Endodermal cell (in vitro differentiated cells): ENCODE measurements around the gene THADA. TPM values are rescaled to one million over a fixed set of nuclear protein-coding genes. Genes with fewer than 3 reads are reported as not detected.

Experiments used
- DNase-seq: peaks from one replicate; pipeline ENCODE4 v3.0.0-alpha.2; 2017
- H3K27ac ChIP-seq: 2 replicates; pipeline ENCODE4 v1.5.1; 2013; ENCODE audit warnings: mild to moderate bottlenecking, low read depth, low read length, moderate library complexity
- H3K27me3 ChIP-seq: 2 replicates; pipeline ENCODE4 v1.6.1; 2013; ENCODE audit warnings: mild to moderate bottlenecking, low read length, moderate library complexity; ENCODE audit not compliant: insufficient read depth, control insufficient read depth, poor library complexity, severe bottlenecking
- H3K36me3 ChIP-seq: 2 replicates; pipeline ENCODE4 v1.7.0; 2013; ENCODE audit warnings: mild to moderate bottlenecking, low read length, moderate library complexity; ENCODE audit not compliant: control insufficient read depth, insufficient read depth
- H3K4me1 ChIP-seq: one replicate; pipeline ENCODE4 v1.7.0; 2013; ENCODE audit warnings: low read length; ENCODE audit not compliant: control insufficient read depth, insufficient read depth
- H3K4me3 ChIP-seq: 2 replicates; pipeline ENCODE4 v1.5.1; 2013; ENCODE audit warnings: mild to moderate bottlenecking, low read length, moderate library complexity
- H3K9ac ChIP-seq: 2 replicates; pipeline ENCODE4 v1.6.1; 2013; ENCODE audit warnings: mild to moderate bottlenecking, low read length, moderate library complexity; ENCODE audit not compliant: poor library complexity, severe bottlenecking; ENCODE audit errors: extremely low read depth
- H3K9me3 ChIP-seq: 2 replicates; pipeline ENCODE4 v1.6.1; 2013; ENCODE audit warnings: mild to moderate bottlenecking, low read length, moderate library complexity; ENCODE audit not compliant: control insufficient read depth
- H3K27ac Mint-ChIP-seq: 2 replicates; pipeline ENCODE4 v1.8.0; 2020; ENCODE audit warnings: mixed read lengths
- H3K27me3 Mint-ChIP-seq: 2 replicates; pipeline ENCODE4 v1.8.0; 2021; ENCODE audit warnings: mild to moderate bottlenecking, mixed read lengths; ENCODE audit not compliant: insufficient read depth
- H3K36me3 Mint-ChIP-seq: 2 replicates; pipeline ENCODE4 v1.8.0; 2020; ENCODE audit warnings: low read depth, mixed read lengths
- H3K4me1 Mint-ChIP-seq: 2 replicates; pipeline ENCODE4 v1.8.0; 2020; ENCODE audit warnings: mixed read lengths
- H3K4me3 Mint-ChIP-seq: 2 replicates; pipeline ENCODE4 v1.8.0; 2020; ENCODE audit warnings: mild to moderate bottlenecking, moderate library complexity, mixed read lengths
- H3K9me3 Mint-ChIP-seq: 2 replicates; pipeline ENCODE4 v1.8.0; 2020; ENCODE audit warnings: mild to moderate bottlenecking, mixed read lengths
- WGBS, 2 experiments: methylation state at CpG; one replicate each; pipeline versions ENCODE4 v1.1.5 to v1.1.7; 2013; ENCODE audit warnings: missing lambda C conversion rate in 2 of 2, mixed read lengths in 1 of 2; ENCODE audit not compliant: insufficient coverage in 1 of 2, insufficient read length in 1 of 2; 5-methylcytosine and 5-hydroxymethylcytosine counted together
- total RNA-seq, 2 donors: library from RNA; stranded (reverse); fragmentation: NEBNext Ultra II Directional in 1 of 2; extraction: Animal tissue kit (Norgen Biotek cat#: 25700) in 1 of 2; gene quantifications; 2 replicates in 1 of 2; 3 replicates in 1 of 2; pipeline ENCODE4 v1.2.1, GENCODE V29; 2021
- TF ChIP-seq, protein P1 (sequence below): fragments of 200-600 bp; sonication (generic); conservative IDR thresholded peaks from 2 replicates; pipeline ENCODE4 v1.5.0; 2021; ENCODE audit warnings: antibody characterized with exemption, mild to moderate bottlenecking

Gene THADA
- total RNA-seq, 2 donors from 2014 or later, result 32.8 to 35.0 TPM

DNA sequence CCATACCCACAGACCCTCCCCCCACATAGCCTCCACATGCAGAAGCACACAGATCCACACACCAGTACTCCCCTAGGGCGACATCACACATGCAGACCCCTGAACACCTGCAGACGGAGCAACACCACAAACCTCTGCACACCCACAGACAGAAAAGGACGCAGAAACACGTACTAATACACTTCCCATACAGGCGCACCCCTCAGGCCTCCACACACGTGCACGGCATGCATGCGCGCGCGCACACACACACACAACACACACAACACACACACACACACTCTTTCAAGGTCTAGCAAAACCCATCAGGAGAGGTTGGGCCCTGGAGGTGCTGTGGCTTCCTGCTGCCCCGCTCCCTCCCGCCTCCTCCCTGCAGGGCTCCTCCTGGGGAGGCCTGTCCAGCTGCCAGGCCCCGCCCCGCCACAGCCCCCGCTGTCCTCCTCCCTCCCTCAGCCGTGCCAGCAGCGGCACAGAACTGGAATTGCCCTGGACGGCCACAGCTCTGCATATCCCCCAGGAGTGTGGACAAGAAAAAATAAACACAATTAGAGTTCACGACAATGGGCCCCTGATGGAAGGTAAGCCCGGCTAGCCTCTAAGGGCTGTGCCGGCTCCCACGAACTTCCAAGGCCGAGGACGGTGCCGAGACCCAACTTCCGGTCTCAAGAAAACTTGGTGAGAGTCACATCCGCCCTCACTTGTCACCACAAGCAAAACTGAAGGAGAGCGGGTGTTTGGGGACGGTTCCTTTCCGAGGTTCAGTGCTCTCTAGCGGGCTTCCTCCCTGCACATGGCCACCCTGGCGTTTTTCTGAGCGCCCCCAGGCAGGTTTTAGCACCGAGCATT is 376.2 kb downstream of the THADA start:
- no peaks in the 10 kb centered on the region for H3K9me3 Mint-ChIP-seq
- H3K27me3 ChIP-seq, result no peaks in the 10 kb centered on the region
- TF ChIP-seq, protein P1, sequence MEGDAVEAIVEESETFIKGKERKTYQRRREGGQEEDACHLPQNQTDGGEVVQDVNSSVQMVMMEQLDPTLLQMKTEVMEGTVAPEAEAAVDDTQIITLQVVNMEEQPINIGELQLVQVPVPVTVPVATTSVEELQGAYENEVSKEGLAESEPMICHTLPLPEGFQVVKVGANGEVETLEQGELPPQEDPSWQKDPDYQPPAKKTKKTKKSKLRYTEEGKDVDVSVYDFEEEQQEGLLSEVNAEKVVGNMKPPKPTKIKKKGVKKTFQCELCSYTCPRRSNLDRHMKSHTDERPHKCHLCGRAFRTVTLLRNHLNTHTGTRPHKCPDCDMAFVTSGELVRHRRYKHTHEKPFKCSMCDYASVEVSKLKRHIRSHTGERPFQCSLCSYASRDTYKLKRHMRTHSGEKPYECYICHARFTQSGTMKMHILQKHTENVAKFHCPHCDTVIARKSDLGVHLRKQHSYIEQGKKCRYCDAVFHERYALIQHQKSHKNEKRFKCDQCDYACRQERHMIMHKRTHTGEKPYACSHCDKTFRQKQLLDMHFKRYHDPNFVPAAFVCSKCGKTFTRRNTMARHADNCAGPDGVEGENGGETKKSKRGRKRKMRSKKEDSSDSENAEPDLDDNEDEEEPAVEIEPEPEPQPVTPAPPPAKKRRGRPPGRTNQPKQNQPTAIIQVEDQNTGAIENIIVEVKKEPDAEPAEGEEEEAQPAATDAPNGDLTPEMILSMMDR, result no peak
- peak overlapping the region; percentile 94 for H3K27ac Mint-ChIP-seq
- peak overlapping the region; percentile 52 for H3K9ac ChIP-seq
- peak overlapping the region; percentile 72 for H3K4me3 ChIP-seq
- H3K9me3 ChIP-seq, result no peaks in the 10 kb centered on the region
- no peaks in the 10 kb centered on the region for H3K27me3 Mint-ChIP-seq
- WGBS, 2 experiments, result 22 to 26% methylated on average over 16 to 35 of the region's 35 CpGs
- H3K36me3 ChIP-seq, result peaks cover 18% of the 10 kb centered on the region
- peaks cover 30% of the 10 kb centered on the region for H3K4me1 ChIP-seq
- H3K4me1 Mint-ChIP-seq, result peaks cover 67% of the 10 kb centered on the region
- peak overlapping the region; percentile 90 for H3K27ac ChIP-seq
- peak overlapping the region; percentile 87 for H3K4me3 Mint-ChIP-seq
- DNase-seq, result peak; percentile 90
- peaks cover 15% of the 10 kb centered on the region for H3K36me3 Mint-ChIP-seq

DNA sequence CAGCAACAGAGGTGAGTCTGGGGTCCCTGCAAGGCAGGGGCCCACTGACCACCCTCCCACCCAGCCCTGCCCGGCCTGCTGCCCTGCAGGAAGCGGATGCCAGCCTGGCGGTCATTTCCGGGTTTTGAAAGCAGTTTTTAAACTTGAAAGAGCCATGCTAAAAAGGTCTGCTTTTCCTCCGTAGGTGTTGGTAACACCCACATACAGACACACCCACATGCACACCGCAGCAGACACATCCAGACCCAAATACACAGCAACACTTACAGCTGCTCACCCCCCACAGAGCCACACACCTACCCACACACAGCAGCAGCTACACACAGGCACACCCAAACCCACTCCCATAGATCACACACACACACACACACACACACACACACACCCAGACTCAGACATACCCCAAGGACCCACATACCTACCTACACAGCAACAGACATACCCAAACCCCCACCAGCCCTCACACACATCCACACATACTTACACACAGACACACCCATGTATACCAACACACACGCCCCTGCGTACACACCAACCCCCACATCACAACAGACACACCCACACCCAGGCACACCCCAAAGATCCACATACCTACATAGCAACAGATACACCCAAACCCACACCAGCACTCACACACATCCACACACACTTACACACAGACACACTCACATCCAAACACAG is 377.0 kb downstream of the THADA start:
- no peaks in the 10 kb centered on the region for H3K9me3 ChIP-seq
- H3K4me3 Mint-ChIP-seq, result peak overlapping the region; percentile 87
- H3K4me1 Mint-ChIP-seq, result peaks cover 67% of the 10 kb centered on the region
- DNase-seq, result peak; percentile 83
- H3K36me3 ChIP-seq, result peaks cover 16% of the 10 kb centered on the region
- no peak overlapping the region for H3K27ac ChIP-seq
- peaks cover 10% of the 10 kb centered on the region for H3K36me3 Mint-ChIP-seq
- peak overlapping the region; percentile 52 for H3K9ac ChIP-seq
- H3K4me3 ChIP-seq, result no peak overlapping the region
- H3K27ac Mint-ChIP-seq, result peak overlapping the region; percentile 94
- peaks cover 30% of the 10 kb centered on the region for H3K4me1 ChIP-seq
- 33 to 54% methylated on average over 1 to 8 of the region's 8 CpGs for WGBS, 2 experiments
- TF ChIP-seq, protein P1, result no peak
- no peaks in the 10 kb centered on the region for H3K27me3 ChIP-seq
- no peaks in the 10 kb centered on the region for H3K9me3 Mint-ChIP-seq
- no peaks in the 10 kb centered on the region for H3K27me3 Mint-ChIP-seq

DNA sequence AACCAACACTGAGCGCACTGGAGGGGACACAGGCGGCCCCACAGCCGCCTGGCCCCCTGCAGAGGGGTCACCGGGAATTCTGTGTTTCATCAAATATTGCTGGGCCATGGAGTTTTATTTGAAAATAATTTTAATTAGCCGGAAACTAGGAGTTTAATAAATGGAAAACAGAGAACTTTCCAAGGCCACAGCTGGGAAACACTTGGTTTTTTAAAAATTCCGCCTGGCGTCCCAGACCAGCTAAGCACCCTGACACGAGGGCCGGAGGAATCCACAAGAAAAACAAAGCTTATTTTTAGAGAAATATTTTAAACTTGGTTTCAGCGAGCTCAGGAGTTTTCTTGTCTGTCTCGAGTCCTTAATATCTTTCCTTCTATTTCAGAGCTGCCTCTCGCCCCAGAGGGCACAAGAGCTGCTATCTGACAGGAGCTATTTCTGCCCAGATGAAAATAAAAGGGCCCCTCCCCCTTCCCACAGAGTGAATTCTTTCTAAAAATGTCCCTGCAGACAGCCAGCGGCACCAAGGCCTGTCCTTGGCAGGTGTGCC is 377.6 kb downstream of the THADA start:
- H3K4me3 ChIP-seq, result no peak overlapping the region
- H3K36me3 Mint-ChIP-seq, result peaks cover 4% of the 10 kb centered on the region

More for the DNA sequence above, 377.6 kb downstream of the THADA start:
- peaks cover 10% of the 10 kb centered on the region for H3K36me3 ChIP-seq
- no peaks in the 10 kb centered on the region for H3K9me3 Mint-ChIP-seq
- H3K27ac ChIP-seq, result peak overlapping the region; percentile 50
- H3K27me3 Mint-ChIP-seq, result no peaks in the 10 kb centered on the region
- no peaks in the 10 kb centered on the region for H3K27me3 ChIP-seq
- peaks cover 62% of the 10 kb centered on the region for H3K4me1 Mint-ChIP-seq
- TF ChIP-seq, protein P1, result peak; percentile 15
- H3K9ac ChIP-seq, result peak overlapping the region; percentile 41
- peaks cover 30% of the 10 kb centered on the region for H3K4me1 ChIP-seq
- 19 to 30% methylated on average over 9 to 13 of the region's 13 CpGs for whole genome bisulfite sequencing, 2 experiments
- no peaks in the 10 kb centered on the region for H3K9me3 ChIP-seq
- no peak for DNase-seq
- peak overlapping the region; percentile 94 for H3K27ac Mint-ChIP-seq
- H3K4me3 Mint-ChIP-seq, result peak overlapping the region; percentile 87
